Right atrium auricular region (tissue), 2 donors: ENCODE results near the gene B3GNT7. TPM values are rescaled to one million over a fixed set of nuclear protein-coding genes. Genes with fewer than 3 reads are reported as not detected.
A peak's percentile ranks its signal among the peaks of the same experiment; 100 is the strongest.
"Not testable (repeated sequence)": the region's sequence is repeated elsewhere in the genome, so short reads cannot be mapped to it uniquely, and the experiment has no call there.

Experiments used
- DNase-seq: peaks from one replicate; pipeline ENCODE4 v3.0.0-alpha.2; 2019; ENCODE audit warnings: low spot score
- H3K27ac ChIP-seq, 2 donors: fragments of 200-600 bp; sonication (generic); 1 replicate in 1 of 2; 2 replicates in 1 of 2; pipeline ENCODE4 v1.5.1; 2016 to 2019
- H3K27me3 ChIP-seq, 2 donors: fragments of 200-600 bp; sonication (generic); one replicate each; pipeline versions ENCODE4 v1.5.1 to v1.6.0; 2017 to 2019
- H3K36me3 ChIP-seq: fragments of 200-600 bp; sonication (generic); one replicate; pipeline ENCODE4 v1.5.1; 2016
- H3K4me1 ChIP-seq, 2 donors: fragments of 200-600 bp; sonication (generic); one replicate each; pipeline versions ENCODE4 v1.5.1 to v1.6.0; 2017 to 2019
- H3K4me3 ChIP-seq, 2 donors: fragments of 200-600 bp; sonication (generic); 1 replicate in 1 of 2; 2 replicates in 1 of 2; pipeline ENCODE4 v1.5.1; 2017 to 2019; ENCODE audit warnings: mild to moderate bottlenecking in 1 of 2, moderate library complexity in 1 of 2
- H3K9me3 ChIP-seq, 2 donors: fragments of 200-600 bp; sonication (generic); one replicate each; pipeline ENCODE4 v1.5.1; 2019
- total RNA-seq, 2 donors: library from RNA; depleted of rRNA; stranded (reverse); fragments of >200 nt; gene quantifications; one replicate each; pipeline ENCODE4 v1.1.0, GENCODE V29; 2016
- TF ChIP-seq, protein P1 (sequence below), 2 donors: fragments of 200-600 bp; sonication (generic); IDR thresholded peaks; one replicate each; pipeline ENCODE4 v1.5.1; 2019; ENCODE audit warnings: antibody characterized with exemption in 2 of 2

B3GNT7 gene
- total RNA-seq, 2 donors from 2014 or later, result 4.0 to 9.4 TPM

DNA sequence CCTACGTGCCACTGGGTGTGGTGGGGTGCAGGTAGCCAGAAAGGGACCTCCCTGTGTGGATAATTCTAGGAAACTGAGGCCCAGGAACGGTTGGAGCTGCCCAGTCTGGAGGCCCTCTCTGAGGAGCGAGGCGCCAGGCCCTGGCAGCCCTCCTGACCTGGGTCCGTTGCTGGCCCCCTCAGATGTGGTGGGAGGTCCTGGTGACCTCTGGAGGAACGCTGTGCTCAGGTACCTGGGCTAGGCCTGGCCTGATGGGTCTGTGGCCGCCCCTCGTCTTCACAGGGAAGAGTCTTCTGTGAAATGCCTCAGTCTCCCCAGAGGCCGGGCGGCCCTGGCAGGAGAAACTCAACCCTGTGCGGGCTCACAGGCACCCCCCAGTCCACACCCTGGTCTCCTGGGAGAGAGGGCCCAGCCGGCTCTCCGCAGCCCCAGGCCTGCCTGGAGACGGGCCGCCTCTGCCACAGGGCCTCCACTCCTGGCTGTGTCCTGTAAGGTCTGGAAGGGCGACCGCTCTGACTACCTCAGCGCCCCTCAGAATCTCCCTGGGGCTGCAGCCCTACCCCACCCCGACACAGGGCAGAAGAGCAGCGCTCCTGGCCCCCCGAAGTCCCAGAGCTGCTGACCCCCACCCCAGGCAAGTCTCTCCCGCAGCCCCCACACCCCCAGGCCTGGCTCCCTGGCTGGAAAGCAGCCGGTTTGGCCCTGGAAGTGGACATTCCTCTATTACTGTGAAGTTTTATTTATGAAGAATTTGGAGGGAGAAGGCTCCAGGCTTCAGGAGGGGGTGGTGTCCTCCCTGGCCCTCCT is 3.7 kb downstream of the B3GNT7 start:
- H3K36me3 ChIP-seq, result no peaks in the 10 kb centered on the region
- H3K27me3 ChIP-seq, result peaks cover 0 to 3% of the 10 kb centered on the region in 2 donors
- H3K9me3 ChIP-seq, result no peaks in the 10 kb centered on the region
- TF ChIP-seq, protein P1, sequence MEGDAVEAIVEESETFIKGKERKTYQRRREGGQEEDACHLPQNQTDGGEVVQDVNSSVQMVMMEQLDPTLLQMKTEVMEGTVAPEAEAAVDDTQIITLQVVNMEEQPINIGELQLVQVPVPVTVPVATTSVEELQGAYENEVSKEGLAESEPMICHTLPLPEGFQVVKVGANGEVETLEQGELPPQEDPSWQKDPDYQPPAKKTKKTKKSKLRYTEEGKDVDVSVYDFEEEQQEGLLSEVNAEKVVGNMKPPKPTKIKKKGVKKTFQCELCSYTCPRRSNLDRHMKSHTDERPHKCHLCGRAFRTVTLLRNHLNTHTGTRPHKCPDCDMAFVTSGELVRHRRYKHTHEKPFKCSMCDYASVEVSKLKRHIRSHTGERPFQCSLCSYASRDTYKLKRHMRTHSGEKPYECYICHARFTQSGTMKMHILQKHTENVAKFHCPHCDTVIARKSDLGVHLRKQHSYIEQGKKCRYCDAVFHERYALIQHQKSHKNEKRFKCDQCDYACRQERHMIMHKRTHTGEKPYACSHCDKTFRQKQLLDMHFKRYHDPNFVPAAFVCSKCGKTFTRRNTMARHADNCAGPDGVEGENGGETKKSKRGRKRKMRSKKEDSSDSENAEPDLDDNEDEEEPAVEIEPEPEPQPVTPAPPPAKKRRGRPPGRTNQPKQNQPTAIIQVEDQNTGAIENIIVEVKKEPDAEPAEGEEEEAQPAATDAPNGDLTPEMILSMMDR (IDR thresholded peaks at IDR 0.05), result no peak
- H3K4me1 ChIP-seq, result peaks cover 0 to 42% of the 10 kb centered on the region in 2 donors
- no peak for DNase-seq
- no peak overlapping the region for H3K4me3 ChIP-seq
- peak overlapping the region; percentile 21 to 40 for H3K27ac ChIP-seq

DNA sequence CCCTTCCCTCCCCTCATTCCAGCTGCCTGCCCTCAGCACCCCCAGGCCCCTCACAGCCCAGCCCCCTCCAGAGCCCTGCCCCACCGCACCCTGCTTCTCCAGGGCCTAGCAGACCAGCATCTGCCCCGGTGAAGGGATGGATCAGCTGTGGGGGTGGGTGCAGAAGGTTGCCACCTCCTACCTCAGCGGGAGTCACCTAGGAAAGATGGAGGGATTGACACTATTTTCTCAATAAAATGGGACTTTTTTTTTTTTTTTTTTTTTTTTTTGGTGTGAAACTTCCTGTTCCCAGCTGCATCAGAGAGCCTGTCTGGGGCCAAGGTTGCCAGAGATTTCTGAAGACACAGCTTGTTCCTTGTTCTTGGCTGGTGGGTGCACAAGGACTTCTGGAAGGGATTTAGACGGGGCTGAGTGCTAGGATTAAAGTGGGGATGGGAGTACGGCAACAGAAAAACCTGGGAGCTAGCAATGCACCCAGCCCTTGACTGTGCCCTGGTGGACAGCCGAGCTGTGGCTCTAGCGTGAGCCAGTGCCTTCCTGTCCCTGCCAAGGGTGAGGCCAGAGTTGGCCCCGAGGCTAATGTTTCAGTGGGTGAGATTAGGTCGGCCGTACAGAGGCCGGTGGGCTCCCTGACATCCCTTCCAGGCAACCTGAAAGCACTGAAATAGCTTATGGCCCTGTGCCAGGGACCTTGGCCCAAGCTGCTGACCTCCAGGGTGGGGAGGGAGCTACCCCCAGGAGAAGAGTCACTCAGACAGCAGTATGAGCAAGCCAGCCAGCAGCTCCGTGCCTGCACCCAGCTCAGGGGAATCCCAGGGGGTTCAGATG is 4.6 kb downstream of the B3GNT7 start:
- TF ChIP-seq, protein P1 (IDR thresholded peaks at IDR 0.05), result peak in 1 of 2 donors; percentile 35
- H3K27me3 ChIP-seq, result peaks cover 0 to 3% of the 10 kb centered on the region in 2 donors
- no peaks in the 10 kb centered on the region for H3K9me3 ChIP-seq
- DNase-seq, result no peak
- H3K4me3 ChIP-seq, result no peak overlapping the region
- H3K4me1 ChIP-seq, result peaks cover 0 to 40% of the 10 kb centered on the region in 2 donors
- peak overlapping the region; percentile 40 to 42 for H3K27ac ChIP-seq
- H3K36me3 ChIP-seq, result no peaks in the 10 kb centered on the region

DNA sequence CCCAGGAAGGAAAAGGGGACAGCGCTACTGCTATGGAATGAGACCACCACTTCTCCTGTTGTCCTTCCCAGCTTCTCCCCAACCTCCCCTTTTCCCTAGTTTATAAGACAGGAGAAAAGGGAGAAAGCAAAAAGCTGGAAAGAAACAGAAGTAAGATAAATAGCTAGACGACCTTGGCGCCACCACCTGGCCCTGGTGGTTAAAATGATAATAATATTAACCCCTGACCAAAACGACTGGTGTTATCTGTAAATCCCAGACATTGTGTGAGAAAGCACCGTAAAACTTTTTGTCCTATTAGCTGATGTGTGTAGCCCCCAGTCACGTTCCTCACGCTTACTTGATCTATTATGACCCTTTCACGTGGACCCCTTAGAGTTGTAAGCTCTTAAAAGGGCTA is 5.2 kb downstream of the B3GNT7 start:
- H3K4me3 ChIP-seq, DNase-seq, H3K9me3 ChIP-seq, H3K36me3 ChIP-seq, H3K27me3 ChIP-seq: not testable (repeated sequence)
- H3K4me1 ChIP-seq, result peaks cover 0 to 37% of the 10 kb centered on the region in 2 donors
- H3K27ac ChIP-seq, result peak overlapping the region; percentile 9 to 42

DNA sequence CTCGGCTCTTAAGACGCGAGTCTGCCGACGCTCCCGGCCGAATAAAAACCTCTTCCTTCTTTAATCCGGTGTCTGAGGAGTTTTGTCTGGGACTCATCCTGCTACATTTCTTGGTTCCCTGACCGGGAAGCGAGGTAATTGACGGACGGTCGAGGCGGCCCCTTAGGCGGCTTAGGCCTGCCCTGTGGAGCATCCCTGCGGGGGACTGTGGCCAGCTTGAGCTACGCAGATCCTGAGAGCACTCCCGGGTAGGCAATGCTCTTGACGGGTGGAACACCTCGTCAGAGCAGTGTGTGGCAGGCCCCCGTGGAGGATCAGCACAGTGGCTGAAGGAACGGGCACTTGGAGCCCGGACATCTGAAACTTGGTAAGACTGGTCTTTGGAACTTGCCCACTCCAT is 5.6 kb downstream of the B3GNT7 start:
- not testable (repeated sequence) for H3K36me3 ChIP-seq, H3K27me3 ChIP-seq, H3K27ac ChIP-seq, H3K9me3 ChIP-seq, H3K4me3 ChIP-seq, DNase-seq
- H3K4me1 ChIP-seq, result peaks cover 0 to 38% of the 10 kb centered on the region in 2 donors

DNA sequence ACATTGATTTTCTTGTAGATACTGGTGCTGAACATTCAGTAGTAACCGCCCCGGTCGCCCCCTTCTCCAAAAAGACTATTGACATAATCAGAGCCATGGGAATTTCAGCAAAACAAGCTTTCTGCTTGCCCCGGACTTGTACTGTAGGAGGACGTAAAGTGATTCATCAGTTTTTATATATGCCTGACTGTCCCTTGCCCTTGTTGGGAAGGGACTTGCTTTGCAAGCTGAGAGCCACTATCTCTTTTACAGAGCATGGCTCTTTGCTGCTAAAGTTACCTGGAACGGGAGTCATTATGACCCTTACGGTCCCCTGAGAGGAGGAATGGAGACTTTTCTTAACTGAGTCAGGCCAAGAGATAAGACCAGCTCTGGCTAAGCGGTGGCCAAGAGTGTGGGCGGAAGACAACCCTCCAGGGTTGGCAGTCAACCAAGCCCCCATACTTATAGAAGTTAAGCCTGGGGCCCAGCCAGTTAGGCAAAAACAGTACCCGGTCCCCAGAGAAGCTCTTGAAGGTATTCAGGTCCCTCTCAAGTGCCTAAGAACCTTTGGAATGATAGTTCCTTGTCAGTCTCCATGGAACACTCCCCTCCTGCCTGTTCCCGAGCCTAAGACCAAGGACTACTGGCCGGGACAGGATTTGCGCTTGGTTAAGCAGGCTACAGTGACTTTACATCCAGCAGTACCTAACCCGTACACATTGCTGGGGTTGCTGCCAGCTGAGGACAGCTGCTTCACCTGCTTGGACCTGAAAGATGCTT is 8.1 kb downstream of the B3GNT7 start:
- H3K9me3 ChIP-seq, H3K27me3 ChIP-seq, H3K27ac ChIP-seq, H3K4me3 ChIP-seq, DNase-seq, H3K36me3 ChIP-seq: not testable (repeated sequence)
- peaks cover 0 to 36% of the 10 kb centered on the region in 2 donors for H3K4me1 ChIP-seq

DNA sequence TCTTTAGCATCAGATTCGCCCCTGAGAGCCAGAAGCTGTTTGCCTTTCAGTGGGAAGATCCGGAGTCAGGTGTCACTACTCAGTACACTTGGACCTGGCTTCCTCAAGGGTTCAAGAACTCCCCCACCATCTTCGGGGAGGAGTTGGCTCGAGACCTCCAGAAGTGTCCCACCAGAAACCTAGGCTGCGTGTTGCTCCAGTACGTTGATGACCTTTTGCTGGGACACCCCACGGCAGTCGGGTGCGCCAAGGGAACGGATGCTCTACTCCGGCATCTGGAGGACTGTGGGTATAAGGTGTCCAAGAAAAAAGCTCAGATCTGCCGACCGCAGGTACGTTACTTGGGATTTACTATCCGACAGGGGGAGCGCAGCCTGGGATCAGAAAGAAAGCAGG is 8.7 kb downstream of the B3GNT7 start:
- not testable (repeated sequence) for H3K27ac ChIP-seq, DNase-seq, H3K27me3 ChIP-seq, H3K4me3 ChIP-seq, H3K36me3 ChIP-seq, H3K9me3 ChIP-seq
- peaks cover 0 to 36% of the 10 kb centered on the region in 2 donors for H3K4me1 ChIP-seq

DNA sequence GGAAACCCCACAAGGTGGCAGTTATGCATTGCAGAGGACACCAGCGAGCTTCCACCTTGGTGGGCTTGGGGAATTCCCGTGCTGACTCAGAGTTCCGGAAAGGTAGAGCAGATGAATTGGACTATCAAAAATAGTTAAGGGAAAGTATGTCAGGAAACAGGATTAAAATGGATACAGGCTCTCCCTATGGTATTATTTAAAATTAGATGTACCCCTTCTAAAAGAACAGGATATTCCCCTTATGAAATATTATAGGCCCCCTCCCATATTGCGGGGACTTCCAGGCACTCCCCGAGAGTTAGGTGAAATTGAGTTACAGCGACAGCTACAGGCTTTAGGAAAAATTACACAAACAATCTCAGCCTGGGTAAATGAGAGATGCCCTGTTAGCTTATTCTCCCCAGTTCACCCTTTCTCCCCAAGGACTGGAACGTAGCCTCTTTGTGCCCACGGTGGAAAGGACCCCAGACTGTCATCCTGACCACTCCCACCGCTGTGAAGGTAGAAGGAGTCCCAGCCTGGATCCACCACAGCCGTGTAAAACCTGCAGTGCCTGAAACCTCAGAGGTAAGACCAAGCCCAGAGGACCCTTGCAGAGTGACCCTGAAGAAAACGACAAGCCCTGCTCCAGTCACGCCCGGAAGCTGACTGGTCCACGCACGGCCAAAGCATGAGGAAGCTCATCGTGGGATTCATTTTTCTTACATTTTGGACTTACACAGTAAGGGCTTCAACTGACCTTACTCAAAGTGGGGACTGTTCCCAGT is 10.3 kb downstream of the B3GNT7 start:
- not testable (repeated sequence) for H3K36me3 ChIP-seq, H3K9me3 ChIP-seq, H3K27me3 ChIP-seq, H3K4me3 ChIP-seq, DNase-seq, H3K27ac ChIP-seq
- peaks cover 0 to 22% of the 10 kb centered on the region in 2 donors for H3K4me1 ChIP-seq
- TF ChIP-seq, protein P1 (IDR thresholded peaks at IDR 0.05), result peak; percentile 49 to 67

DNA sequence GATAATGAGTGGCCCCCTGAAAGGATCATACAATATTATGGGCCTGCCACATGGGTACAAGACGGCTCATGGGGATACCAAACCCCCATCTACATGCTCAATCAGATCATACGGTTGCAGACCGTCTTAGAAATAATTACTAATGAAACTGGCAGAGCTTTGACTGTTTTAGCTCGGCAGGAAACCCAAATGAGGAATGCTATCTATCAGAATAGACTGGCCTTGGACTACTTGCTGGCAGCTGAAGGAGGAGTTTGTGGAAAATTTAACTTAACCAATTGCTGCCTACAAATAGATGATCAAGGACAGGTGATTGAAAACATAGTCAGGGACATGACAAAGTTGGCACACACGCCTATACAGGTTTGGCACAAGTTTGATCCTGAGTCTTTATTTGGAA is 12.2 kb downstream of the B3GNT7 start:
- H3K36me3 ChIP-seq, H3K27me3 ChIP-seq, H3K27ac ChIP-seq, H3K9me3 ChIP-seq, H3K4me3 ChIP-seq, DNase-seq: not testable (repeated sequence)
- H3K4me1 ChIP-seq, result peaks cover 0 to 31% of the 10 kb centered on the region in 2 donors

DNA sequence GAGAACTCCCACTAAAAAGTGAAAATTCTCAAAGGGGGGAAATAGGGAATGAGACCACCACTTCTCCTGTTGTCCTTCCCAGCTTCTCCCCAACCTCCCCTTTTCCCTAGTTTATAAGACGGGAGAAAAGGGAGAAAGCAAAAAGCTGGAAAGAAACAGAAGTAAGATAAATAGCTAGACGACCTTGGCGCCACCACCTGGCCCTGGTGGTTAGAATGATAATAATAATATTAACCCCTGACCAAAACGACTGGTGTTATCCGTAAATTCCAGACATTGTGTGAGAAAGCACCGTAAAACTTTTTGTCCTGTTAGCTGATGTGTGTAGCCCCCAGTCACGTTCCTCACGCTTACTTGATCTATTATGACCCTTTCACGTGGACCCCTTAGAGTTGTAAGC is 12.8 kb downstream of the B3GNT7 start:
- H3K9me3 ChIP-seq, H3K27me3 ChIP-seq, H3K4me3 ChIP-seq, H3K27ac ChIP-seq, DNase-seq, H3K36me3 ChIP-seq: not testable (repeated sequence)
- H3K4me1 ChIP-seq, result peaks cover 0 to 27% of the 10 kb centered on the region in 2 donors
